PFSK-1 (cell line): ENCODE data around the gene TOB2.

ENCODE experiments used
- POLR2AphosphoS5 ChIP-seq: IDR thresholded peaks from 2 replicates; pipeline ENCODE4 v1.6.1; 2012; ENCODE audit warnings: low read depth, mild to moderate bottlenecking, control low read depth, low read length, moderate library complexity
- TAF1 ChIP-seq: IDR thresholded peaks from 2 replicates; pipeline ENCODE4 v1.6.1; 2012; ENCODE audit warnings: low read length, control low read depth, borderline replicate concordance; ENCODE audit not compliant: insufficient read depth

GRCh38 chr22:41446057-41446501, 522 bp downstream of the TOB2 start:
- TF ChIP-seq POLR2AphosphoS5 (no peak), TAF1 (no peak)
